ENCODE data around the gene OXCT2. TPM values are rescaled to one million over a fixed set of nuclear protein-coding genes. Genes with fewer than 3 reads are reported as not detected.

OXCT2 gene
- total and polyA plus RNA-seq, 9 of the 15 experiments (the other 6 are each of a cell fraction or from before 2014, with no cell fraction given), result 0.08 to 0.64 (median 0.22) TPM; not detected in 2

DNA sequence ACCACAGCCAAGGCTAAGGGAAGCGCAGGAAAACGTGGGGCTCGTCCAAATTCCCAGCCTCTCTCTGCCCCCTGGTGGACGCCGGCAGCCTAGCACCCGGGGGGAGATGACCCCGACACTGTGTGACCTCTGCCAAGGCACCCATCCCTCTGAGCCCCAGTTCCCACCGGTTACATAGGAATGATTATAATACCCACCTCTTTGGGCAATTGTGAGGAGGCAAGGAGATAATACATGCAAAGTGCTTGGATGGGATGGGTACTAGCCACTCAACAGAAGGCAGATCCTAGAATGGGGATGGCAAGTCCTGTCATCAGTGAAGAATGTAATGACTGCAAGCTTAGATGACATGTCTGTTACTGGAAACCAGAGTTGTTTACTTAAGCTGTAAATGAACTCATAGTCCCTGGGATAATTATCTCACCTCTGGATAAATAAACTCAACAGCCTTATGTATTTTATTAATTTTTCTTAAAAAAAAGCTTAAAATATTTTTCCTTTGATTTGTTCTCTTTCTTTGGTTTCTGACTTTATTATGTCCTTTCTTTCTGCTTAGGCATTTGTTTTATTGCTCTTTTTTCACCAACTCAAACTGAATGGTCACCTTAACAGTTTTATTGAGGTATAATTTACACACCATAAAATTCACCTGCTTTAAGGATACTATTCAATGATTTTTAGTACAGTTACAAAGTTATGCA is 28.8 kb upstream of the OXCT2 start (continued):
- TF ChIP-seq, protein P1, sequence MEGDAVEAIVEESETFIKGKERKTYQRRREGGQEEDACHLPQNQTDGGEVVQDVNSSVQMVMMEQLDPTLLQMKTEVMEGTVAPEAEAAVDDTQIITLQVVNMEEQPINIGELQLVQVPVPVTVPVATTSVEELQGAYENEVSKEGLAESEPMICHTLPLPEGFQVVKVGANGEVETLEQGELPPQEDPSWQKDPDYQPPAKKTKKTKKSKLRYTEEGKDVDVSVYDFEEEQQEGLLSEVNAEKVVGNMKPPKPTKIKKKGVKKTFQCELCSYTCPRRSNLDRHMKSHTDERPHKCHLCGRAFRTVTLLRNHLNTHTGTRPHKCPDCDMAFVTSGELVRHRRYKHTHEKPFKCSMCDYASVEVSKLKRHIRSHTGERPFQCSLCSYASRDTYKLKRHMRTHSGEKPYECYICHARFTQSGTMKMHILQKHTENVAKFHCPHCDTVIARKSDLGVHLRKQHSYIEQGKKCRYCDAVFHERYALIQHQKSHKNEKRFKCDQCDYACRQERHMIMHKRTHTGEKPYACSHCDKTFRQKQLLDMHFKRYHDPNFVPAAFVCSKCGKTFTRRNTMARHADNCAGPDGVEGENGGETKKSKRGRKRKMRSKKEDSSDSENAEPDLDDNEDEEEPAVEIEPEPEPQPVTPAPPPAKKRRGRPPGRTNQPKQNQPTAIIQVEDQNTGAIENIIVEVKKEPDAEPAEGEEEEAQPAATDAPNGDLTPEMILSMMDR (IDR thresholded peaks at IDR 0.05 in 2 of 3, conservative IDR thresholded peaks at IDR 0.05 in 1 of 3; ENCODE audit: insufficient read depth in 2 of 3, low read depth in 1 of 3, low read length in 3 of 3), result peak; percentile 87 to 93 (median 92)
- TF ChIP-seq ATF7 (IDR thresholded peaks at IDR 0.05) (0 out of 2 replicates have a peak, but pooled peaks have one; percentile 17), RUNX1 (IDR thresholded peaks at IDR 0.05; ENCODE audit: low read depth) (0 out of 2 replicates have a peak, but pooled peaks have one; percentile 45), MEIS2 (IDR thresholded peaks at IDR 0.05; ENCODE audit: partially characterized antibody) (peak; percentile 3), HMG20A (CRISPR knock-in tag; conservative IDR thresholded peaks at IDR 0.05) (no peak), CBX3 (IDR thresholded peaks at IDR 0.05; ENCODE audit: borderline replicate concordance in 1 of 2, low read length in 2 of 2) (no peak)
- TF ChIP-seq, protein P2, sequence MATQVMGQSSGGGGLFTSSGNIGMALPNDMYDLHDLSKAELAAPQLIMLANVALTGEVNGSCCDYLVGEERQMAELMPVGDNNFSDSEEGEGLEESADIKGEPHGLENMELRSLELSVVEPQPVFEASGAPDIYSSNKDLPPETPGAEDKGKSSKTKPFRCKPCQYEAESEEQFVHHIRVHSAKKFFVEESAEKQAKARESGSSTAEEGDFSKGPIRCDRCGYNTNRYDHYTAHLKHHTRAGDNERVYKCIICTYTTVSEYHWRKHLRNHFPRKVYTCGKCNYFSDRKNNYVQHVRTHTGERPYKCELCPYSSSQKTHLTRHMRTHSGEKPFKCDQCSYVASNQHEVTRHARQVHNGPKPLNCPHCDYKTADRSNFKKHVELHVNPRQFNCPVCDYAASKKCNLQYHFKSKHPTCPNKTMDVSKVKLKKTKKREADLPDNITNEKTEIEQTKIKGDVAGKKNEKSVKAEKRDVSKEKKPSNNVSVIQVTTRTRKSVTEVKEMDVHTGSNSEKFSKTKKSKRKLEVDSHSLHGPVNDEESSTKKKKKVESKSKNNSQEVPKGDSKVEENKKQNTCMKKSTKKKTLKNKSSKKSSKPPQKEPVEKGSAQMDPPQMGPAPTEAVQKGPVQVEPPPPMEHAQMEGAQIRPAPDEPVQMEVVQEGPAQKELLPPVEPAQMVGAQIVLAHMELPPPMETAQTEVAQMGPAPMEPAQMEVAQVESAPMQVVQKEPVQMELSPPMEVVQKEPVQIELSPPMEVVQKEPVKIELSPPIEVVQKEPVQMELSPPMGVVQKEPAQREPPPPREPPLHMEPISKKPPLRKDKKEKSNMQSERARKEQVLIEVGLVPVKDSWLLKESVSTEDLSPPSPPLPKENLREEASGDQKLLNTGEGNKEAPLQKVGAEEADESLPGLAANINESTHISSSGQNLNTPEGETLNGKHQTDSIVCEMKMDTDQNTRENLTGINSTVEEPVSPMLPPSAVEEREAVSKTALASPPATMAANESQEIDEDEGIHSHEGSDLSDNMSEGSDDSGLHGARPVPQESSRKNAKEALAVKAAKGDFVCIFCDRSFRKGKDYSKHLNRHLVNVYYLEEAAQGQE (IDR thresholded peaks at IDR 0.05; ENCODE audit: borderline replicate concordance), result peak; percentile 77; the same call in 1 of the 2 replicates
- TF ChIP-seq, protein P2 (CRISPR knock-in tag; IDR thresholded peaks at IDR 0.05; ENCODE audit: low read depth), result no peak
- TF ChIP-seq, protein P3, sequence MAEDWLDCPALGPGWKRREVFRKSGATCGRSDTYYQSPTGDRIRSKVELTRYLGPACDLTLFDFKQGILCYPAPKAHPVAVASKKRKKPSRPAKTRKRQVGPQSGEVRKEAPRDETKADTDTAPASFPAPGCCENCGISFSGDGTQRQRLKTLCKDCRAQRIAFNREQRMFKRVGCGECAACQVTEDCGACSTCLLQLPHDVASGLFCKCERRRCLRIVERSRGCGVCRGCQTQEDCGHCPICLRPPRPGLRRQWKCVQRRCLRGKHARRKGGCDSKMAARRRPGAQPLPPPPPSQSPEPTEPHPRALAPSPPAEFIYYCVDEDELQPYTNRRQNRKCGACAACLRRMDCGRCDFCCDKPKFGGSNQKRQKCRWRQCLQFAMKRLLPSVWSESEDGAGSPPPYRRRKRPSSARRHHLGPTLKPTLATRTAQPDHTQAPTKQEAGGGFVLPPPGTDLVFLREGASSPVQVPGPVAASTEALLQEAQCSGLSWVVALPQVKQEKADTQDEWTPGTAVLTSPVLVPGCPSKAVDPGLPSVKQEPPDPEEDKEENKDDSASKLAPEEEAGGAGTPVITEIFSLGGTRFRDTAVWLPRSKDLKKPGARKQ (CRISPR knock-in tag; IDR thresholded peaks at IDR 0.05), result no peak
- TF ChIP-seq, protein P4, sequence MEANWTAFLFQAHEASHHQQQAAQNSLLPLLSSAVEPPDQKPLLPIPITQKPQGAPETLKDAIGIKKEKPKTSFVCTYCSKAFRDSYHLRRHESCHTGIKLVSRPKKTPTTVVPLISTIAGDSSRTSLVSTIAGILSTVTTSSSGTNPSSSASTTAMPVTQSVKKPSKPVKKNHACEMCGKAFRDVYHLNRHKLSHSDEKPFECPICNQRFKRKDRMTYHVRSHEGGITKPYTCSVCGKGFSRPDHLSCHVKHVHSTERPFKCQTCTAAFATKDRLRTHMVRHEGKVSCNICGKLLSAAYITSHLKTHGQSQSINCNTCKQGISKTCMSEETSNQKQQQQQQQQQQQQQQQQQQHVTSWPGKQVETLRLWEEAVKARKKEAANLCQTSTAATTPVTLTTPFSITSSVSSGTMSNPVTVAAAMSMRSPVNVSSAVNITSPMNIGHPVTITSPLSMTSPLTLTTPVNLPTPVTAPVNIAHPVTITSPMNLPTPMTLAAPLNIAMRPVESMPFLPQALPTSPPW (CRISPR knock-in tag; IDR thresholded peaks at IDR 0.05), result peak; percentile 70
- TF ChIP-seq, protein P5, sequence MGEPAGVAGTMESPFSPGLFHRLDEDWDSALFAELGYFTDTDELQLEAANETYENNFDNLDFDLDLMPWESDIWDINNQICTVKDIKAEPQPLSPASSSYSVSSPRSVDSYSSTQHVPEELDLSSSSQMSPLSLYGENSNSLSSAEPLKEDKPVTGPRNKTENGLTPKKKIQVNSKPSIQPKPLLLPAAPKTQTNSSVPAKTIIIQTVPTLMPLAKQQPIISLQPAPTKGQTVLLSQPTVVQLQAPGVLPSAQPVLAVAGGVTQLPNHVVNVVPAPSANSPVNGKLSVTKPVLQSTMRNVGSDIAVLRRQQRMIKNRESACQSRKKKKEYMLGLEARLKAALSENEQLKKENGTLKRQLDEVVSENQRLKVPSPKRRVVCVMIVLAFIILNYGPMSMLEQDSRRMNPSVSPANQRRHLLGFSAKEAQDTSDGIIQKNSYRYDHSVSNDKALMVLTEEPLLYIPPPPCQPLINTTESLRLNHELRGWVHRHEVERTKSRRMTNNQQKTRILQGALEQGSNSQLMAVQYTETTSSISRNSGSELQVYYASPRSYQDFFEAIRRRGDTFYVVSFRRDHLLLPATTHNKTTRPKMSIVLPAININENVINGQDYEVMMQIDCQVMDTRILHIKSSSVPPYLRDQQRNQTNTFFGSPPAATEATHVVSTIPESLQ (CRISPR knock-in tag; IDR thresholded peaks at IDR 0.05), result no peak

Data from K562 (cell line).